Gastrocnemius medialis (tissue), 4 donors: ENCODE measurements around the gene SMIM1.

Experiments
- POLR2A ChIP-seq, 2 donors: fragments of 450-650 bp; IDR thresholded peaks; one replicate each; pipeline ENCODE4 v1.6.1; 2017; ENCODE audit warnings: antibody characterized with exemption in 2 of 2, mild to moderate bottlenecking in 2 of 2, moderate library complexity in 2 of 2
- TF ChIP-seq, protein P1 (sequence below), 5 experiments: fragments of 450-650 bp in 3 of 5; fragments of 200-600 bp in 2 of 5; sonication (generic) in 2 of 5; IDR thresholded peaks in 4 of 5; conservative IDR thresholded peaks in 1 of 5; 1 replicate in 4 of 5; 2 replicates in 1 of 5; pipeline ENCODE4 v1.5.1; 2016 to 2019; ENCODE audit warnings: antibody characterized with exemption in 5 of 5, mild to moderate bottlenecking in 3 of 5, moderate library complexity in 3 of 5

DNA sequence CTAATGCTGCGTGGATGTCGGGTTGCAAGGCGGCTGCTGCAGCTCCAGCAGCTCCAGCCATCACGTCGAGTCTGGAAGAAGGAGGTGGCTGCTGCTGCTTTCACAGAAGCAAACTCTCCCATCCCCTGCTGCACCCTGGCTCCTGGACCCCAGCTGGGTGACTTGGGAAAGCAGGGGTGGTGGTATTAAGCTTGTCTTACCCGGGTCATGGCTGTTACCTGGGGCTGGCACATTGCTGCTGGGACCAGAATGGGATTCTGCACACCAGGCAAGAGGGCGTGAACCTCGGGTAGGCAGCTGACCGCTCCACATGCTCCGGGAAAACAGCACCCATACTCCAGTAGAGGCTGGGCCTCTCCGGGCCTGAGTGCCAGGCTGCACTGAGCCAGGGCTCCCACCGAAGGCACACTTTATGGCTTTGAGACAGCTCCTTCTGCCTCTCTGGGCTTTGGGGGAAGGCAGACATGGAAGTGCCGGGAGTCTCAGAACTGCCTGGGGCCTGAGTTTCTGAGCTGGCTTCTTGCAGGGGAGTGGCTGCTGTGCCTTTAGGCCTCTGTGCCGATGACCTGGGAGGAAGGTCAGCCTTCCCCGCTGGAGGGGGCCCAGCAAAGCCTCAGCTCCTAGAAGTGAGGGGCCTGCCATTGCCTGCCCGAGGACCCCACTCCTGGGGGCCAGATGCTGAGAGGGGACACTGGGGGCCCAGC, 1.2 kb downstream of the SMIM1 start:
- TF ChIP-seq POLR2A (IDR thresholded peaks at IDR 0.05): no peak
- TF ChIP-seq, protein P1, sequence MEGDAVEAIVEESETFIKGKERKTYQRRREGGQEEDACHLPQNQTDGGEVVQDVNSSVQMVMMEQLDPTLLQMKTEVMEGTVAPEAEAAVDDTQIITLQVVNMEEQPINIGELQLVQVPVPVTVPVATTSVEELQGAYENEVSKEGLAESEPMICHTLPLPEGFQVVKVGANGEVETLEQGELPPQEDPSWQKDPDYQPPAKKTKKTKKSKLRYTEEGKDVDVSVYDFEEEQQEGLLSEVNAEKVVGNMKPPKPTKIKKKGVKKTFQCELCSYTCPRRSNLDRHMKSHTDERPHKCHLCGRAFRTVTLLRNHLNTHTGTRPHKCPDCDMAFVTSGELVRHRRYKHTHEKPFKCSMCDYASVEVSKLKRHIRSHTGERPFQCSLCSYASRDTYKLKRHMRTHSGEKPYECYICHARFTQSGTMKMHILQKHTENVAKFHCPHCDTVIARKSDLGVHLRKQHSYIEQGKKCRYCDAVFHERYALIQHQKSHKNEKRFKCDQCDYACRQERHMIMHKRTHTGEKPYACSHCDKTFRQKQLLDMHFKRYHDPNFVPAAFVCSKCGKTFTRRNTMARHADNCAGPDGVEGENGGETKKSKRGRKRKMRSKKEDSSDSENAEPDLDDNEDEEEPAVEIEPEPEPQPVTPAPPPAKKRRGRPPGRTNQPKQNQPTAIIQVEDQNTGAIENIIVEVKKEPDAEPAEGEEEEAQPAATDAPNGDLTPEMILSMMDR (IDR thresholded peaks at IDR 0.05 in 4 of 5, conservative IDR thresholded peaks at IDR 0.05 in 1 of 5): no peak
